Measurements from ENCODE around the gene PFN3. TPM values are rescaled to one million over a fixed set of nuclear protein-coding genes. Genes with fewer than 3 reads are reported as not detected.

The PFN3 gene
- total and polyA plus RNA-seq, 4 donors: not detected

DNA sequence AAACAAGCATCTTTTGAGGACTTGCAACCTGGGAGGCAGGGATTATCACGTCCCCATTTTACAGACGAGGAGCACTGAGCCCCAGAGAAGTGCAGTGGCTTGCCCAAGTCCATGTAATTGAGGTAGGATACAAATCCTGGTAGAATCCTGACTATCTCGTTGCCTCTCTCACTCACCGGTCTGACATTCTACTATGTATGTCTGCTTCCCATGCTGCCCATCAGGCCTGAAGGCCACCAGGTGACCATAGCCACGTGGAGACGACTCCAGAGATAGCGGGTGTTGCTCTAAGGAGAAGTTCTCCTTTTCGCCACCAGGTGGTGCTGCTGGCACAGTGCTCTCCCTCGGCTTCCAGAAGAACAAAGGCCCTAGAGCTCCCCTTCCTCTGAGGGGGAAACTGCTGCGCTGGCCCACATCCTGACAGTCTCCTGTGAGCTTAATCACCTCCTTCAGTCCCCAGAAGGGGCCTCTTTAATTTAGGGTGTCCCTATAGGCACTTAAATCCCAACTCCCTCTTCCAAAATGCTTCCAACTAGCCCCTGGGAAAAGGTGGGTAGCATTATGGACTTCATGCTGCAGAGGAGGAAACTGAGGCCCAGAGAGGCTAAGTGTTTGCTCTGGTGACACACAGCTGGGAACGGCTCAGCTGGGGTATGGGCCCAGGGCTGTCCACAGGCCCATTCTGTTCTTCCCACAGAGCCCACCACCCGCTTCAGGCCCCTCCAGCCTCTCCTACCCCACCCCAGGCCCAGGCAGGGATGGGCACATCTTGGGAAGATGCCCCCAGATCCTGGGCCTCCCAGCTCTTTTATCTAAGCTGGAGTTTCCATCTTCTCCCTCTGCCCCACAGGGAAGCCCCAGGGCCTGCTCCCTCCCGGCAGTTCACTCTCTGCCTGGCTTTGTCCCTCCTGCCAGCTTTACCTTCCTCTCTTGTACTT lies 9.8 kb downstream of the PFN3 start:
- peak; percentile 78 for ATAC-seq (ENCODE audit: insufficient read depth, low FRiP score)
- peak; percentile 91 to 92 (median 91) for DNase-seq
- no peaks in the 10 kb centered on the region for H3K36me3 ChIP-seq (ENCODE audit: control insufficient read depth in 4 of 4, insufficient read depth in 4 of 4, low read length in 4 of 4)
- H3K9me3 ChIP-seq (ENCODE audit: control insufficient read depth in 4 of 4, insufficient read depth in 3 of 4, low read length in 3 of 4): no peaks in the 10 kb centered on the region
- peaks cover 0 to 6% (median 0%) of the 10 kb centered on the region in 5 donors for H3K4me1 ChIP-seq (ENCODE audit: control insufficient read depth in 5 of 5, insufficient read depth in 5 of 5, low read length in 5 of 5)
- TF ChIP-seq CTCF (IDR thresholded peaks at IDR 0.05; ENCODE audit: control extremely low read depth, extremely low read depth): peak; percentile 97
- H3K27ac ChIP-seq (ENCODE audit: low read depth in 1 of 2, low read length in 1 of 2): no peak overlapping the region
- WGBS, 2 donors: 24 to 27% methylated on average over 13 of the region's 13 CpGs
- H3K9ac ChIP-seq (ENCODE audit: insufficient read depth in 1 of 2, low read length in 2 of 2): no peak overlapping the region
- no peak overlapping the region for H3K4me3 ChIP-seq
- peaks cover 0 to 5% (median 2%) of the 10 kb centered on the region in 3 donors for H3K27me3 ChIP-seq (ENCODE audit: control insufficient read depth in 3 of 3, insufficient read depth in 3 of 3, low read length in 2 of 3)

GRCh38 chr5:177389241-177390169 lies 11.0 kb downstream of the PFN3 start:
- 27 to 57% methylated on average over 21 of the region's 21 CpGs for WGBS, 2 donors
- H3K4me3 ChIP-seq: no peak overlapping the region
- H3K9me3 ChIP-seq (ENCODE audit: control insufficient read depth in 4 of 4, insufficient read depth in 3 of 4, low read length in 3 of 4): no peaks in the 10 kb centered on the region
- ATAC-seq (ENCODE audit: insufficient read depth, low FRiP score): peak; percentile 54
- H3K4me1 ChIP-seq (ENCODE audit: control insufficient read depth in 5 of 5, insufficient read depth in 5 of 5, low read length in 5 of 5): peaks cover 0 to 6% (median 0%) of the 10 kb centered on the region in 5 donors
- H3K27ac ChIP-seq (ENCODE audit: low read depth in 1 of 2, low read length in 1 of 2): peak overlapping the region in 1 of 2 donors; percentile 26
- no peak overlapping the region for H3K9ac ChIP-seq (ENCODE audit: insufficient read depth in 1 of 2, low read length in 2 of 2)
- H3K36me3 ChIP-seq (ENCODE audit: control insufficient read depth in 4 of 4, insufficient read depth in 4 of 4, low read length in 4 of 4): no peaks in the 10 kb centered on the region
- peak in 2 of 3 donors; percentile 26 to 44 for DNase-seq
- H3K27me3 ChIP-seq (ENCODE audit: control insufficient read depth in 3 of 3, insufficient read depth in 3 of 3, low read length in 2 of 3): peaks cover 0 to 6% (median 0%) of the 10 kb centered on the region in 3 donors
- no peak for TF ChIP-seq CTCF (IDR thresholded peaks at IDR 0.05; ENCODE audit: control extremely low read depth, extremely low read depth)

GRCh38 chr5:177388521-177389052 lies 11.9 kb downstream of the PFN3 start:
- no peak for TF ChIP-seq CTCF (IDR thresholded peaks at IDR 0.05; ENCODE audit: control extremely low read depth, extremely low read depth)
- ATAC-seq (ENCODE audit: insufficient read depth, low FRiP score) (no peak), DNase-seq (no peak)
- Histone ChIP-seq H3K4me1 (ENCODE audit: control insufficient read depth in 5 of 5, insufficient read depth in 5 of 5, low read length in 5 of 5) (peaks cover 0 to 6% (median 0%) of the 10 kb centered on the region in 5 donors), H3K27ac (ENCODE audit: low read depth in 1 of 2, low read length in 1 of 2) (no peak overlapping the region), H3K4me3 (no peak overlapping the region), H3K27me3 (ENCODE audit: control insufficient read depth in 3 of 3, insufficient read depth in 3 of 3, low read length in 2 of 3) (peaks cover 0 to 6% (median 0%) of the 10 kb centered on the region in 3 donors), H3K36me3 (ENCODE audit: control insufficient read depth in 4 of 4, insufficient read depth in 4 of 4, low read length in 4 of 4) (no peaks in the 10 kb centered on the region), H3K9me3 (ENCODE audit: control insufficient read depth in 4 of 4, insufficient read depth in 3 of 4, low read length in 3 of 4) (no peaks in the 10 kb centered on the region), H3K9ac (ENCODE audit: insufficient read depth in 1 of 2, low read length in 2 of 2) (no peak overlapping the region)
- WGBS, 2 donors: 83 to 88% methylated on average over 10 of the region's 10 CpGs

Measured in lung (tissue), 12 donors.